Smooth muscle cell (in vitro differentiated cells): Measurements from ENCODE around the gene CNTN4. TPM values are rescaled to one million over a fixed set of nuclear protein-coding genes. Genes with fewer than 3 reads are reported as not detected.

Experiments
- DNase-seq: peaks from one replicate; lab custom pipeline; 2025; ENCODE audit not compliant: unreplicated experiment; lab: John Stamatoyannopoulos, UW
- H2AFZ ChIP-seq: fragments of 200-600 bp; sonication (generic); 2 replicates; pipeline ENCODE4 v1.6.0; 2016; ENCODE audit warnings: antibody characterized with exemption, low read depth, mild to moderate bottlenecking
- H3F3A ChIP-seq: fragments of 200-600 bp; sonication (generic); 2 replicates; pipeline ENCODE4 v1.6.0; 2017; ENCODE audit warnings: antibody characterized with exemption, low read depth
- H3K27ac ChIP-seq: fragments of 200-600 bp; sonication (generic); 2 replicates; pipeline ENCODE4 v1.5.1; 2016; ENCODE audit warnings: low read depth, mild to moderate bottlenecking
- H3K27me3 ChIP-seq: fragments of 200-600 bp; sonication (generic); 2 replicates; pipeline ENCODE4 v1.6.1; 2016; ENCODE audit warnings: low read depth, mild to moderate bottlenecking
- H3K36me3 ChIP-seq: fragments of 200-600 bp; sonication (generic); 2 replicates; pipeline ENCODE4 v1.5.1; 2016; ENCODE audit warnings: low read depth
- H3K4me1 ChIP-seq: fragments of 200-600 bp; sonication (generic); 2 replicates; pipeline ENCODE4 v1.5.1; 2016; ENCODE audit warnings: low read depth
- H3K4me2 ChIP-seq: fragments of 200-600 bp; sonication (generic); 2 replicates; pipeline ENCODE4 v1.6.0; 2016; ENCODE audit warnings: mild to moderate bottlenecking
- H3K4me3 ChIP-seq: fragments of 200-600 bp; sonication (generic); 2 replicates; pipeline ENCODE4 v1.5.1; 2016; ENCODE audit warnings: mild to moderate bottlenecking
- H3K79me2 ChIP-seq: fragments of 200-600 bp; sonication (generic); 2 replicates; pipeline ENCODE4 v1.6.0; 2016; ENCODE audit warnings: low read depth, mild to moderate bottlenecking
- H3K9ac ChIP-seq: fragments of 200-600 bp; sonication (generic); 2 replicates; pipeline ENCODE4 v1.6.0; 2016; ENCODE audit warnings: low read depth
- H3K9me3 ChIP-seq: fragments of 200-600 bp; sonication (generic); replicated peaks from 2 replicates; pipeline ENCODE4 v1.5.1; 2016; ENCODE audit warnings: low read depth
- H4K20me1 ChIP-seq: fragments of 200-600 bp; sonication (generic); 2 replicates; pipeline ENCODE4 v1.6.0; 2016; ENCODE audit warnings: low read depth
- CTCF ChIP-seq: fragments of 200-600 bp; sonication (generic); IDR thresholded peaks from 2 replicates; pipeline ENCODE4 v1.5.1; 2017; ENCODE audit warnings: borderline replicate concordance, mild to moderate bottlenecking, antibody characterized with exemption; ENCODE audit not compliant: insufficient read depth, poor library complexity, severe bottlenecking
- WGBS: methylation state at CpG from one replicate; pipeline ENCODE4 v1.1.7; 2016; ENCODE audit warnings: low lambda C conversion rate; 5-methylcytosine and 5-hydroxymethylcytosine counted together
- polyA plus RNA-seq: library from polyadenylated mRNA; unstranded; fragments of >200 nt; fragmentation: Nextera tagmentation; extraction: Ambion mirVana; gene quantifications from 2 replicates; pipeline ENCODE4 v1.2.1, GENCODE V29; 2016
- total RNA-seq: library from RNA; depleted of rRNA; stranded (reverse); fragments of >200 nt; gene quantifications from 2 replicates; pipeline ENCODE4 v1.2.3, GENCODE V29; 2014

Gene CNTN4
- total and polyA plus RNA-seq, 2 experiments from 2014 or later = 12.1 to 15.8 TPM

GRCh38 chr3:2317521-2317920, 218.9 kb downstream of the CNTN4 start:
- H3F3A ChIP-seq = no peaks in the 10 kb centered on the region
- no peaks in the 10 kb centered on the region for H3K27me3 ChIP-seq
- H4K20me1 ChIP-seq = no peaks in the 10 kb centered on the region
- H3K27ac ChIP-seq = no peak overlapping the region
- no peaks in the 10 kb centered on the region for H3K36me3 ChIP-seq
- no peak for DNase-seq
- H3K9me3 ChIP-seq = no peaks in the 10 kb centered on the region
- no peak overlapping the region for H3K9ac ChIP-seq
- H3K79me2 ChIP-seq = no peaks in the 10 kb centered on the region
- H3K4me3 ChIP-seq = no peak overlapping the region
- TF ChIP-seq CTCF = no peak
- no peak overlapping the region for H3K4me2 ChIP-seq
- no peaks in the 10 kb centered on the region for H3K4me1 ChIP-seq
- H2AFZ ChIP-seq = no peak overlapping the region
- WGBS = 69% methylated on average over 7 of the region's 7 CpGs

- H3K9me3 ChIP-seq = no peaks in the 10 kb centered on the region
- no peak overlapping the region for H3K4me2 ChIP-seq
- H3K4me3 ChIP-seq = no peak overlapping the region
- H3K79me2 ChIP-seq = no peaks in the 10 kb centered on the region
- no peak overlapping the region for H3K9ac ChIP-seq
- no peak for TF ChIP-seq CTCF
- no peak overlapping the region for H3K27ac ChIP-seq
- no peaks in the 10 kb centered on the region for H4K20me1 ChIP-seq
- no peaks in the 10 kb centered on the region for H3K27me3 ChIP-seq
- no peaks in the 10 kb centered on the region for H3F3A ChIP-seq
- no peak for DNase-seq
- WGBS = 93% methylated on average over 3 of the region's 3 CpGs
- no peaks in the 10 kb centered on the region for H3K36me3 ChIP-seq
- no peak overlapping the region for H2AFZ ChIP-seq
- H3K4me1 ChIP-seq = no peaks in the 10 kb centered on the region
These were observed 236.3 kb downstream of the CNTN4 start for GRCh38 chr3:2334921-2335320.

- H4K20me1 ChIP-seq = no peaks in the 10 kb centered on the region
- no peaks in the 10 kb centered on the region for H3K9me3 ChIP-seq
- H3K4me3 ChIP-seq = no peak overlapping the region
- H3F3A ChIP-seq = no peaks in the 10 kb centered on the region
- H3K27ac ChIP-seq = no peak overlapping the region
- no peaks in the 10 kb centered on the region for H3K79me2 ChIP-seq
- no peak overlapping the region for H2AFZ ChIP-seq
- no peak for DNase-seq
- no peaks in the 10 kb centered on the region for H3K36me3 ChIP-seq
- H3K9ac ChIP-seq = no peak overlapping the region
- H3K4me1 ChIP-seq = no peaks in the 10 kb centered on the region
- TF ChIP-seq CTCF = no peak
- no peak overlapping the region for H3K4me2 ChIP-seq
- WGBS = 96% methylated on average over 5 of the region's 5 CpGs
- H3K27me3 ChIP-seq = no peaks in the 10 kb centered on the region
These were observed 244.5 kb downstream of the CNTN4 start for GRCh38 chr3:2343031-2343682.

- Histone ChIP-seq H3K4me2 (no peak overlapping the region), H3K4me3 (no peak overlapping the region), H3K9ac (no peak overlapping the region), H2AFZ (no peak overlapping the region), H4K20me1 (no peaks in the 10 kb centered on the region), H3K27me3 (peaks cover 7% of the 10 kb centered on the region), H3K36me3 (no peaks in the 10 kb centered on the region), H3K4me1 (no peaks in the 10 kb centered on the region), H3K9me3 (no peaks in the 10 kb centered on the region), H3F3A (no peaks in the 10 kb centered on the region), H3K79me2 (no peaks in the 10 kb centered on the region), H3K27ac (no peak overlapping the region)
- DNase-seq = no peak
- TF ChIP-seq CTCF = no peak
- WGBS = 97% methylated on average over 28 of the region's 28 CpGs
These were observed 253.6 kb downstream of the CNTN4 start for GRCh38 chr3:2352134-2352762.
